GM11168 (cell line): ENCODE results near the gene CYP2S1.
"Not testable (repeated sequence)": the region's sequence is repeated elsewhere in the genome, so short reads cannot be mapped to it uniquely, and the experiment has no call there.

Experiments
- in situ Hi-C: fragments of 300-500 bp; cut with MboI; formaldehyde crosslinking; loops from one replicate; pipeline ENCODE4 v1.12.0; 2022; ENCODE audit warnings: low sequenced_read_pairs; ENCODE audit not compliant: unreplicated experiment

The CYP2S1 gene

GRCh38 chr19:41192574-41193429 lies at the start of gene CYP2S1:
CYP2S1 (plus strand) TSS chr19:41193219; CDS start chr19:41193265, 46 bp downstream.
- in situ Hi-C loops, result no loop called here

GRCh38 chr19:41144403-41144802 lies 48.6 kb upstream of the CYP2S1 start:
- in situ Hi-C loops, result loop anchor here (10.0 to 25.0 kb wide), 2 partner anchors 170 to 482 kb away; no protein-coding TSS in a partner anchor

- in situ Hi-C loops, result loop anchor here (10.0 to 25.0 kb wide), 2 partner anchors 175 to 488 kb away; no protein-coding TSS in a partner anchor
Observed at GRCh38 chr19:41149831-41150230, 43.2 kb upstream of the CYP2S1 start.

GRCh38 chr19:41150986-41151385 lies 42.0 kb upstream of the CYP2S1 start:
- in situ Hi-C loops, result not testable (repeated sequence)

GRCh38 chr19:41154060-41154459 lies 39.0 kb upstream of the CYP2S1 start:
- in situ Hi-C loops, result no loop called here

GRCh38 chr19:41156207-41156606 lies 36.8 kb upstream of the CYP2S1 start:
- in situ Hi-C loops, result no loop called here

GRCh38 chr19:41159881-41160280 lies 33.1 kb upstream of the CYP2S1 start:
- in situ Hi-C loops, result no loop called here

GRCh38 chr19:41161903-41162302 lies 31.1 kb upstream of the CYP2S1 start:
- in situ Hi-C loops, result no loop called here

GRCh38 chr19:41166944-41167804 lies 25.8 kb upstream of the CYP2S1 start:
- in situ Hi-C loops, result no loop called here

GRCh38 chr19:41172297-41173164 lies 20.5 kb upstream of the CYP2S1 start:
- in situ Hi-C loops, result no loop called here

GRCh38 chr19:41174297-41174928 lies 18.6 kb upstream of the CYP2S1 start:
- in situ Hi-C loops, result no loop called here

GRCh38 chr19:41175801-41176777 lies 16.9 kb upstream of the CYP2S1 start:
- in situ Hi-C loops, result no loop called here

GRCh38 chr19:41180173-41180572 lies 12.8 kb upstream of the CYP2S1 start:
- in situ Hi-C loops, result not testable (repeated sequence)

GRCh38 chr19:41186971-41187883 lies 5.8 kb upstream of the CYP2S1 start:
- in situ Hi-C loops, result no loop called here

- in situ Hi-C loops, result no loop called here
Observed at GRCh38 chr19:41187884-41188279, 5.1 kb upstream of the CYP2S1 start.

GRCh38 chr19:41189425-41190065 lies 3.5 kb upstream of the CYP2S1 start:
- in situ Hi-C loops, result no loop called here
